Measurements from ENCODE around the gene AP3S2.

Gene AP3S2

DNA sequence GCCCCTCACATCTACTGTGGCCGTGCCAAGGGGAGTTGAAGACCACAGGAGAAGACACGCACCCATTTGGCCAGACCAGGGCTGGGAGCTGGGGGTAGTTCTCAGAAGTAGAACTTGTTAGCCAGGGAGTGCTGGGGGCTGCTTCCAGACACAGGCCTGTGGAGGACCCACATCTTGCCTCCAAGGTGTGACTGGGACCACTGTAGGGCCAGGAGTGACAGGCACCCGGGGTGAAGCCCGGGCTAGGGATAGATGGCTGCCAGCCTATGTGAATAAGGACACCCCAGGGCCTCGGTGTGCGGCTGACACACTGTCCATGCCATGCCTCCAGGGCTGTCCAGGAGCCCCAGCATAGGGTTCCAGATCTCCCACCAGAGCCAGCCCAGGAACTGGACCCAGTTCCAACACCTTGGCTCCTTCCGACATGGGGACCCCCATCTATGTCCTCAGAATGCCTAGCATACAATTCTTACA lies 80.9 kb downstream of the AP3S2 start:
- no peak for DNase-seq

DNA sequence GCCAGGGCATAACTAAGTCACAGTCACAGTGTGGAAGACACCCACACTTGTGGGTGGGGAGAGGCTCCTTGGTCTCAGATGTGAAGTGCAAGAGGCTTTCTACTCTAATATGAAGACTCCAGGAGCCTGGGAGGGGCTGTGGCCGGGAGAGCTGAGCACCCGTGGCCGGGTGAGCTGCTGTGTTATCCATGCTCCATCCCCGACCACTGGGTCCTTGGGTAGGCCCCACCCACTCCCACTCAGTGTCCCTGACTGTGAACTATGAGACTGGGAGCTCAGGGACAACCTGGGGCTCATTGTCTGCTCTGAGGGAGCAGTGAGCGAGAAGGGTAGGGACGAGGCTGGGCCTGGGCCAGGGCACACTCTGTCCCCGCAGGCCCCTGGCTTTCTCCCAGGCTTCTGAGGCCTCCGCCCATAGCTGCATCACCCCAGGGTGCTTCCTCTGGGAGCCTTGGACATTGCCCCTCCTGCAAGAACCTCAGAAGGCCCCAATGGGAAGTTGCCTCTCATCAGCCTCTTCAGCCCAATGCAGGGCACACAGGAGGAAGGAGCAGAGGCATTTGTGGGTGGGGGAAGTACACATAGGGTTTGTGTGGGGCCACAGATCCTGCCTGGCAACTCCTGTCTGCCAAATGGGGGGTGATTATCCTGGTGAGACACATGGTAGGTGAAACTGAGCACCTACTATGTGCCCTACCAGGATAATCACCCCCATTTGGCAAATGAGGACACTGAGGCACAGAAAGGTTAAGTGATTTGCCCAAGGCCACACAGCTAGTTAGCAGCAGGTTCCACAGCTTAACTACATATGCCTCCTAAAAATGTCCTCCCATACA lies 81.6 kb downstream of the AP3S2 start:
- DNase-seq, result no peak

DNA sequence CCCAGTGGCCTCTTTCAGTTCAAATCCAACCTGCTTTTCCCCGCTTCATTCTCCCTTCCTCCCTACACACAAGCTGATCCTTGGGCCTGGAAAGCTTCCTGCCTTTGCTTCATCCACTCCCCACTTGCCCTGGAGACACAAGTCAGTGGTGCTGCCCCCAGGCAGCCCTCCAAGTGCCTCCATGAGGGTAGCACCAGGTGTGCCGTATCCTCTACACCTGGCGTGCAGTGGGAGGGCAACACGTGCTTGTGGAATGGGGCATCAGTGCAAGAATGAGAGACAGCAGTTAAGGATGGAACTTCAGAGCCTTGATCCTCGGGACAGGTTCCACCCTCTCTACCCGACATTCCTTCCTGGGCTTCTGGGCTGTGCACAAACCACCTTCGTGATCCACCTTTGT lies 83.0 kb downstream of the AP3S2 start:
- no peak for DNase-seq

DNA sequence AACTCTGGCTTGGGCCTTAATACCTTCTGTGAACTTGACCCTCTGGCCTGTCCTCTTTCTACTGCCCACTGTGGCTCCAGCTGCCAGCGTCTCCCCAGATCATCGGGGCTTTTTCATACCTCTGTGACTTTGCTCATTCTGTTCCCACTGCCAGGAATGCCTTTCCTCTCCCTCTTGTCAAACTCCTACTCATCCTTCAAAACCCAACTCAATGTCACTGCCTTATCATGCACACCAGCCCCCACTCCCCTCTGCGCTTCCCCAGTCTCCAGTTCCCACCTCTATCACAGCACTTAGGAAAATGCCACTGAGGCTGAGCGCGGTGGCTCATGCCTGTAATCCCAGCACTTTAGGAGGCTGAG lies 84.0 kb downstream of the AP3S2 start:
- DNase-seq, result no peak

DNA sequence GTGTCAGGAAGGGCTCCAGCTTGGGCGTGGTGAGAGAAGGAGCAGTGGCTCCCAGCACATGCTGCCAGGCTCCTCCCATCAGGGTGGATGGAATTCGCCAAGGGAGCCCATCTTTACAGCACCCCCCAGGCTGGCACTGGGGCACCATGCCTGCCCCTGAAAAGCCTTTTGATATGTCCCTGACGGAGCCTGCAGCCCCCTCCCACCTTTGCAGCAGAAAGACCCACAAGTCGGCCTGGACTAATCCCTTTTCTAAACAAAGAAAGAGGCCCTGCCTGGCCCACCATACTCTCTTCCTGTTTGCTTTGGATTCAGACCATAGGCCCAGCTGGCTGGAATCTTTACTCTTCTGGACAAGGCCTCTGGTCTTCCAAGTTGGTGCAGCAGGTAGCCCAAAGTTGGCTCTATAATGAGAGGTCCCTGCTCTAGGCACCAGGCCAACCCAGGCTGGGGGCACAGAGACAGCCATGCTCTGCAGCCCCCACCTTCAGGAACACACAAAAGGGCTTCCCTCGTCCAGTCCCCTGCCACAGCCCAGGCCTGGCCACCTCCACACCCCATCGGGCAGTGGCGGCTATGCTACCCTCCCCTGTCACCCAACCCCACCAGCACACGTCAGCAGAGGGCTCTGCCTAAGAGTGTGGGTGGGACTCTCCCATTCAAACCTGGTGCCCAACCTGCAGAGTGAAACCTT lies 84.6 kb downstream of the AP3S2 start:
- DNase-seq, result no peak

DNA sequence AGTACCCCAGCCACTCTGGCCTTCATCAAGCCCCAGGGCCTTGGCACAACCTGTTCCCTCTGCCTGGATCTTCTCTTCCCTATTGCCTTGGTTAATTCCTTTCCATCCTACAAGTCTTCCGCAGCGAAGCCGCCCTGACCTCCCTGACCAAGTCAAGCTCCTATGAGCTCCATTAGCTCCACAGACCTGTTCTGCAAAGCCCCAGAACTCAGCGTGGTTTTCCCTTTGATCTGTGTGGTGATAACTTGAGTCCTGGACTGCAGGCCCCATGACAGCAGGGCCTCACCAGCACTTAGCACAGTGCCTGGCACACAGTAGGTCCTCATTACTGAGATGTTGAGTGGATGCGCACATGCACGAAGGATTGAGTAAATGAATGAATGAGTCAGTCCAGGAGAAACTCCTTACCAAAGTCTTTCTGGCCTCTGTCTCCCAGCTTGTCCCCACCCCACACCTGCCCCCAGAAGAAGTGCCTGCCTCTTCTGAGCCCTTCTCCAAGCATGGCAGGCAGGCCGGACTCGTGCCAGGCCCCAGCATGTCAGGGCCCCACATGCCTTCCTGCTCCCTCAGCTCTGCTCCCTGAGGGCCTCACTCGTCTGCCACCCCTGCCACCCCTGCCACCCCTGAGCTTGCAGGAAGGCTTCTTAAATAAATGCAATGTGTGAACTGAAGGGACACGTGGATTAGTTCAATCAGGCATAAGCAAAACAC lies 85.5 kb downstream of the AP3S2 start:
- no peak for DNase-seq

DNA sequence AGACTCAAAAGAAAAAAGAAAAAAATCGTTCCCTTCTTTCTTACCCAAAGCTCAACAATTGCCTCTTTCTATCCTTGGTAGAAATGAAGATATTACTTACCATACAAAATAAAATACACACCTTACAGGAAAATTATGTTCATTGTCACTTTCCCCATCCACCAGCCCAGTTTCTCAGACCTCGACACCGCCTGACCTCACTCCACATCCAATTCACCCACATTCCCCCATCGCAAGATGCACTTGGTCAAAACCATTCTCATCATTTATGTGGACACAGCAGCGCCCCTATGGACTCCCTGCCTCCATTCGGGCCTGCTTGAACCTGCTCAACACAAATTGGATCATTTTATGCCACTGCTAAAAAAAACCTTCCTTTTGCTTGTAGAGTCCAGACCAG lies 86.1 kb downstream of the AP3S2 start:
- DNase-seq, result no peak

DNA sequence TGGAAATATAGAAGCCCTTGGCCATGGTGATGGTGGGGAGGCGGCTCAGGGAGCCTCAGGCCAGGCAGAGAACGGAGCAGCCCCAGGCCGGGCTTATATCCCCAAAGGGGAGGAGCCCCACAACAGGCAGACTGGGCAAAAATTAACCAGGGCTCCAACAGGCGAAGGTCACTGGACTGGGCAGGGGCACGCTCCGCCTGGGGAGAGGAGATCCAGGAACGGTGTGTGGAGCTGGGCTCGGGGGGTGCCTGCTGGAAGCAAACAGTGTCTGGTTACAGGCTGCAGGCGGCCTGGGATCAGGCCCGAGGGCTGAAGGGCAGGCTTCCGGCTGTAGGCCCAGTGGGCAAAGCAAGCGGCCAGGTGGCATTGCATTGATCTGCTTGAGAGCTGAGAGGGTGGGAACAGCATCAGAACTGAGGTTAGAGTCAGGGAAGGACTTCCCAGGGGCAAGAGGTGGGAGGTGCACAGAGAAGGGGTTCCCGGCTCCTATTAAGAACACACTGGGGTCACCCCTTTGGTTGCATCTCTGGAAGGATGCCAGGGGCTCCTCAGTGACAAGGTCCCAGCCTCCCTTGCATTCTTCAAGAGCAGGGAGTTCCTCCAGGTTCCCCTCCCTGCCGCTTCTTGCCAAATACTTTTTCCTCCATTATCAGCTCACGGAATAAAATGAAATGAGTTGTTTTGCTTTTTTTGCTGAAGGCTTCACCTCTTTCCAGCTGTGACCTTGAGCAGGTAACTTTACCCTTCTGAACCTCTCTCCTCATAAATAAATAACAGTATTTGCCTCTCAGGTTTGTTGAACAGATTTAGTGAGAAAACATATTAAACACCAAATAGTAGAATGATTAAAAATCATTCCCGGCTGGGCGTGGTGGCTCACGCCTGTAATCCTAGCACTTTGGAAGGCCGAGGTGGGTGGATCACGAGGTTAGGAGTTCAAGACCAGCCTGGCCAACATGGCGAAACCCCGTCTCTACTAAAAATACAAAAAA lies 86.9 kb downstream of the AP3S2 start:
- DNase-seq, result no peak

DNA sequence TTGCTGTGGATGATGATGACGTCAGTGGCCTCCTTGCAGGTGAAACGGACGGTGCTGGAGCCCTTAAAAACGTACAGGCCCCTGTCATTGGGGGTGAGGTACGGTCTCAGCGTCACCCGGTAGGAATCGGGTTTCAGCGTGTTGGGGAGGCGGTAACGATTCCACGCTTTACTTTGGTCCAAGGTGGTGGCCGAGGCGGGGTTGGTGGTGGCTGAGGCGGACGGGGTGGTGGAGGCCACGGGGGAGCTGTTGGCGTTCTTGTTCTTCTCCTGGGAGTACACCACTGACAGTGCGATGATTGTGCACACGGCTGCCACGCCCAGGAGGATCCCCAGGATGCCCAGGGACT lies 87.6 kb downstream of the AP3S2 start:
- DNase-seq, result no peak

DNA sequence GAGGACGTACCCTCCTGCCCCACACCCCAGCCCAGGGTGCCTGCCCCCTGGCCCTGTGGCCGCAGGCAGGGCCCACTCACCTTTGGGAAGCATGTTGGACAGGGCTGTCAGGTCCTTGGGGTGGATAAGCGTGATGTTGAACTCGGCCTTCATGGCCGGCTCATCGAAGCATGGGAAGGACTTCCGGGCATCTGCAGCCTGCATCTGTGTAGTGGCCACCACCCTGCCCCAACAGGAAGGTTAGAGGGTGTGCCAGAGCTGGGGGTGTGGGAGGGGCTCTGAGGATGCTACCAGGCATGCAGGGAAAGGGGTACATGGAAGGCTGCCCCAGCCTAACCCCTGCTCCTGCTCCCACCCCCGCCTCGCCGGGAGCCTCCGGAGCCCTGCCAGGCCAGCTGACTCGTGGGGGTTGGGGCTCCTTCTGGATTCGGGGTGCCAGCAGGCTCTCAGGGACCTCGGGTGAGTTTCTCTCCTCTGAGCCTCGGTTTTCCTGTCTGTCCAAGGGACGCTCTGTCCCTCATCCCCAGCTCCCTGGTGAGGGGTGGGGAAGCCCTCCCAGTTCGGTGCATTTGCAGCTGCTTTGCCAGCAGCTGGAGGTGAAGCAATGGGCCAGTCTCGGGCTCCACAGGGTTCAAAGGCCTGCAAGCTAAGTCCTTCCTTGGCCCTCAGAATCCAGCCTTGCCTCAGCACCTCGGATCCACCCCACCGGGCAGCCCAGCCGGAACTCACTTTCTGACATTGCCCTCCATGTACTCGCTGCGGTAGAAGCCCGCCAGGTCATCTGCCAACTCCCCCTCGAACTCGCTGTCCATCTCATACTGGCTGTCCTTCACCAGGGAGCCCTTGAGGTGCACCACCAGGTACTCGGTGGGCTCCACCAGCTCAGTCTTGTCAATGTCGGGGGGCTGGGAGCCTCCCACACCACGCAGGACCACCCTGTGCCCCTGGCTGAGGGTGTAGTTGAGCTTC lies 88.3 kb downstream of the AP3S2 start:
- DNase-seq, result no peak

DNA sequence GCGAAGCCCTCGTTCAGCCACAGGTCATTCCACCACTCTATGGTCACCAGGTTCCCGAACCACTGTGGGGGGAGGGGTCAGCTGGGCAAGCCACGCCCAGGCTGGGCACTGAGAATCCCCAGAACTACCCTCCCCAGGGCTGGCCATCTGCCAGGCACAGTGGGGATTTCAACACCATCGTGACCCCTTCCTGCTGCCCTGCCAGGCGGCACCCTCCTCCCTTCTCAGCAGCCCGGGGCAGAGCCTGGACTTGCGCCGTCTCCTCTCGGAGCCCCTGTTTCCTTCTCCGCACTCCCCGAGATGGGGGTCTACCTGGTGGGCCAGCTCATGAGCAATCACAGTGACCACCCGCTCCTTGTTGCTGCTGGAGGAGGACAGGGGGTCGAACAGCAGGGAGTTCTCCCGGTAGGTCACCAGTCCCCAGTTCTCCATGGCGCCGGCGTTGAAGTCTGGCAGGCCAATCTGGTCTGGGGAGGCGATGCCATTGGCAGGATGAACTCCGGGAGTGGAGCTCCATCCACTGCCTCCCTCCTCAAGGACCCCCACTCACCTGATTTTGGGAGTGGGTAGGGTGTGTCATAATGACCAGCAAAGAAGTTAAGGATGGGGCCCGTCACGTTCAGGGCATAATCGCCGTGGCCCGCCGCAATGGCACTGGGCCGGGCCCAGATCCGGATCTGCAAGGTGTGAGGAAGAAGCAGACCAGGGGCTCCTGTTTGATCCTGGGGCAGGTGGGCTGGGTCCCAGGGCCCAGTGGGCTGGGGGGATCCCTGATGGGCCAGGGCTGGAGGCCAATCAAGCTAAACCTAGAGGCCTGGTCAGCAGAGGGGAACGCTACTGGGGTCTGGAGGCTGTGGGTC lies 89.6 kb downstream of the AP3S2 start:
- no peak for DNase-seq

DNA sequence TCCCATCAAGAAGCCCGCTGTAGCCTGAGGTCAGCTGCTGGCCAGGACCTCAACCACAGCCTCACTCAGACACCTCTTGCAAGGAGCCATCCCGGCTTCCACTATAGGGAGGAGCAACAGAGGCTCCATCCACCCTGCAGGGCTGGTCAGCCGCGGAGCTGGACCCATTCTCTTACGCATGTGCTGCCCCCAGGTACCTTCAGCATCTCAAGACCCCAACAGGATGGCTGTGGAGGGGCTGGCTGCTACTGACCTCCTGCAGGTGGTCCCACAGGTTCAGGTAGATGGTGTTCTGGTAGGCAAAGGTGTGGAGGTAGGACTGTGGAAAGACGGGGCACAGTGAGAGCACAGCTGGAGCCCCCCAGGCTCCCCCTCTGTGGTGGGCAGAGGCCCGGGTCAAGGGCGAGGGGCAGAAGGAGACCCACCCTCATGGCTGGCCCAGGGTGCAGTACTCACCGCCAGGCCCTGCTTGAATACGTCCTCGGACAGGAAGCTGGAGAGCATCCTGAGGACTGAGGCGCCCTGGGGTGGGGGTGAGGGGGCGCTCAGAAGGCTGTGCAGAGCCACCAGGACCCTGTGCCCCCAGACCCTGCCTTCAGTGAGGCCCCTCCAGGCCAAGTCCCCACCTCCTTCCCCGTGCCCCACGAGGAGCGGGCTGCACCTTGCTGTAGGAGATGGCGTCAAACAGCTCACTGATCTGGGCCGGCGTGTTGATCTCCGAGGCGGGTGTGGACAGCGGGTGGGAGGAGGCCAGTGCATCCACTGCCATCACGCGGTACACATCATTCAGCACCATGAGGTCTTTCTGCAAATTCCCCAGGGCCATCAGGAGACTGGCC lies 90.6 kb downstream of the AP3S2 start:
- DNase-seq, result no peak

DNA sequence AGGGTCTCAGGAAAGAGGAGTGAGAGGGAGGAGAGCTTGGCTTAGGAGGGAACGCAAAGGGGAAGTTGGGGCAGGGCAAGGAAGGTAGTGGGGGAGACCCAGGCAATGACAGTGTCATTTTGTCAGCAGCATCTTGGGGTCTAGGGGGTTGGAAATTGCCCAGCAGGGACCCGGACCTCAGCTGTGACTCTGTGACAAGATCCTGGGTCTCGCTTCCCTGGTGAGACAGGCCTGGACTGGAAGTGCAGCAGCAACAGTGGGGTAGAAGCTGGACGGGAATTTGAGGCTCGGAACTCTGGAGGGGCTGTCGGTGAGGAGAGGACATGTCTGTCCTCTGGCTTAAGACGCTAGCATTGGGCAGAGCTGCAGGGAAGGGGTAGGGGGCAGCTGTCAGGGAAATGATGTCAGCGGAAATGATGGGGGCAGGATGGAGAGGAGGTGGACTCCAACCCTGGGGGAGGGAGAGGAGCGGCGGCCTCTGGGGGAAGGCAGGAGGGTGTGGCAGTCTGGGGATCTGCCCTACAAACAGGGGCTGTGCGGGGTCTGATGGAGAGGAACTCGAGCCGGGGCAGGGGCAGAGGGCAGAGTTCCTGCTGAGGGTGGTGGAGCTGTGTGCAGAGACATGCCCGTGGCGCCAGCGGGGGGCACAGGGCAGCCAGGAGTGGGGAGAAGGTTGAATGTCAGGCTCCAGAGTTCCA lies 91.4 kb downstream of the AP3S2 start:
- no peak for DNase-seq

DNA sequence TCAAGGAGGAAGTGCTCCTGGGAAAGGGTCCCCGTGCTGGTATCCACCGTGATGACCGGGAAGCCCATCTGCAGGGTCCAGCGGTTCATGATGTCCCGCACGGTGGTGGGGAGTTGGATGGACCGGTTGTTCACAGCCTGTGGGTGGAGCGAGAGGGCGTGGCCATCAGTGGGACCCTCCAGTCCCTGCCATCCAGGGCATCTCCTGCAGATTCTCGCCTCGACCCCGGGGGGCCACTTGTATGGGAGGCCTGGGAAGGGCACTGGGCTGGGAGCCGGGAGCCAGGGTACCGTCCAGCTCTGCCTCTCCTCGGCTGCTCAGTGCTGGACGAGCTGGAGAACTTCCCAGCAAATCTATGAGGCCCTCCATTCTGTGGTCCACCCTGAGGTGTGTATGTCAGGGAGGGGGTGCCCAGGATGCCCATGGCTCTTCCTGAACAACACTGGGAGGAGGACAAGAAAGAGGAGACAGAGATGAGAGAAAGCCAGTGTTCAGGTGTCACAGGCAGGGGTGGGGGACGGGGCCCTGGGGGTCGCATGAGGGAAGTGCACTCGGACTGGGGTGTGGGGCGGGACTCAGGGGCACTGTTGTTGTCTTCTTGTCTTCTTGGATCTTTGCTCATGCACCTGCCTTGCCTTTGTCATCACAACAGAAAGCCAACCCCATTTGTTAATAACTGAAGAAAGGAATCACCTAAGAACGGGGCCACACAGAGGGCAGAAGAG lies 92.2 kb downstream of the AP3S2 start:
- DNase-seq, result no peak

DNA sequence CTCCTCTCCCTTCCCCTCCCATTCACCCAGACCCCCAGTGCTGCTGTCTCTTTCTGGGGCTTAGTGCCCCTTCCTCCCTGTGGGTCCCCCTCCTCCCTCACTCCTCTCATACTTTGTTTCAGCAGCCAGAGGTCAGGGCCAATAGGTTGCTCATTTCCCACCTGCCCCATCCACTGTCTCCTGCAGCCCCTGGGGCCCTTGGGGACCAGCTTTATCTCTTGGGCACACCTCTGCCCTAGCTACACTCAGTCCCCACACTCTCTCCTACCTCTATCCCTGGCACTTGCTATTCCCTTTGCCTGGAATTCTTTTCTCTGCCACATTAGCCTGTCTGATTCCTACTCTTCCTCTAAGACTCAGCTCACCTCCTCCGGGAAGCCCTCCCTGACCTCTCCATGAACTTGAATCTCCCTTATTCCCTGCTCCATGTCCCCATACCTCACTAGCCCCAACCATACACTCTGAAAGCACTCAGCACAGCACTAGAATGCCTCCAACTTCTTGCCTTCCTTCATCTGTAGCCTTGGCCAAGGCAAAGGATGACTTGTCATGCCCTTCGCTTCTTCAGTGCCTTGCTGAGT lies 93.8 kb downstream of the AP3S2 start:
- no peak for DNase-seq

DNA sequence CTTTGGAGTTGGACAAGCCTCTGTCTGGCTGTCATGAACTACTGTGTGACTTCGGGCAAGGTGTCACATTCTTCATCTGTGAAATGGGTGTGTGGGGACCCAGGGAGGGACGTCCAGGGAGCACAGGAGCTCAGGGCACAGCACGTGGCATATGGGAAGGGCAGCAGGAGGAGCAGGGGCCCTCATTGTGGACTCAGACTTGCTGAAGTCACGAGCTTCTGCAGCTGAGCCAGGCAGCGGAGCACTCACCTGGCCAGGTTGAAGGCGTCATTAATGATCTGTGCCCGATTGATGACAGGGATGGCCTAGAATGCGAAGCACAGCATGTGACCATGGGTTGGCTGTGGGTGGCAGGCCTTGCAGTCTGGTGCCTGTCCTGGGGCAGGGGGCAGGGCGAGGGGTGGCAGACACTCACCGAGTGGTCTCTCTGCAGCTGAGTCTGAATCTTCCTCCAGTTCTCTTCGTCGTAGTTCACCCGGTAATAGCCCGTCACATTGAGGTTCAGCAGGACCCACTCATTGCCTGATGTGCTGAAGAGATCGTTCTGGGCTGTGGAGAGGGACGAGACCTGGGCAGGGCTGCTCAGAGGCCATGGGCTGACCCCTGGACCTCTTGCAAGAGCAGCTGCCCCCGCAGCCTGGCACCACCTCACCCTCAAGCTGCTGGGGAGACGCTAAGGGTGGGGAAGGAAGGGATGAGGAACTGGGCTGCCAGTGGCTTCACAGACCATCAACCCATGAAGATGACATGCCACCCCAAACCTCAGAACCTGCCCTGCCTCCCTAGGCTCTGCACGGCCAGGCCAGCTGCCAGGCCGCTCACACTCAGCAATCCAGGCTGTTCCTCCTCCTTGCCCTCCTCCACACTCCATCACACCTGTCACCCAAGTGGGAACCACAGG lies 94.5 kb downstream of the AP3S2 start:
- DNase-seq, result no peak

All from stimulated activated CD4-positive, alpha-beta T cell treated with anti-CD3 and anti-CD28 coated beads, Interleukin-4, amount 100 ng/mL, for 1 hour (primary cell).